Germinal center (tissue), 1 donor: ENCODE data around the gene CTNNA2.

Experiments
- DNase-seq: peaks from one replicate; pipeline ENCODE4 v3.0.0; 2012; ENCODE audit warnings: mixed read lengths, low spot score

Gene CTNNA2

DNA sequence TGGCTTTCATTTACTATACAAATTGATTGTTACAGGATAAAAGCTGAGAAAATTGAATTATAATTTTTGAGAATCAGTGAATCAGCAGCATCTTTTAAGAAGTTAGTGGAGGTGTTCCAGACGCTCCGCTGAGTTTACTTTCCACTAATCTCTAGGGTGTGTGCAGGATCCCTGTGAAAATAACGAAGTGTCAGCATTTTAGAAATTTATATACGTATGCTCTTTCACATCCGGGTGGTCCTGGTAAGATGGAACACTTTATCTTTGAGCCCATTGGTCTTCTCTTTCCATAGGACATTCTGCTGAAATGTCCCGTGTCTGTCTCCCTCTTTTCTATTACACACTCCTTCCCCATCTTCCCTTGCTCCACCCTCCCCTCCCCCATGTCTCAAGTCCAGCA, 1060.3 kb downstream of the CTNNA2 start:
- DNase-seq = no peak

DNA sequence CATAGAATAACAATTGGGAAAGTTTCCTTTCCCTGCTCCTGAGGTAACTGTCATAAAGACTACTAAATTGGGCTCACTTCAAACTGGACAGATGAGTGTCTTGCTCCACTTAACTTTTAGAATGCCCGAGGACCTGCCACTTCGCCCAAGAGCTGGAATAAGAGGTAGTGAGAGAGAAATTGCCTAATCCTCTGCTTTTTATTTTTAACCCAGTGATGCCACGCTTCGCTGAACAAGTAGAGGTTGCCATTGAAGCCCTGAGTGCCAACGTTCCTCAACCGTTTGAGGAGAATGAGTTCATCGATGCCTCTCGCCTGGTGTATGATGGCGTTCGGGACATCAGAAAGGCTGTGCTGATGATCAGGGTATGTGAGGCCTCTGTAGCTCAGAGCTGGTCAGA, 1061.1 kb downstream of the CTNNA2 start:
- no peak for DNase-seq

DNA sequence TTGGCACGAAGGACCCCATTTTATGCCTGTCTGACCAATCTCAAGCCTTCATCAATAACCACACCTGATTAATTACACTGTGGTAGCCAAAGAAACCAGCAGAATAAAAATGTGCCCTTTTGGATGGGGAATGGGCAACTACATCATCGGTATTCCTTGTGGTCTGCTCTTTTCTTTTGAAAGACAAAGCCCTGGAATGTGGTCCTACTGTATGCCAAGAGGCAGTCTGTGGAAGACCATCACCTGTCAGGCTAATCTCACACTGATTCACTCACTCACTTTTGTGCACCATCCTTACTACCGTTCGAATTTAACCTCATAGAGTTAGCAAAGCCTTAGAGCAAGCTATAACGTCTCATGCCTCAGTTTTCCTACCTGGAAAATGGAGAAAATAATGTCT, 1066.9 kb downstream of the CTNNA2 start:
- no peak for DNase-seq

DNA sequence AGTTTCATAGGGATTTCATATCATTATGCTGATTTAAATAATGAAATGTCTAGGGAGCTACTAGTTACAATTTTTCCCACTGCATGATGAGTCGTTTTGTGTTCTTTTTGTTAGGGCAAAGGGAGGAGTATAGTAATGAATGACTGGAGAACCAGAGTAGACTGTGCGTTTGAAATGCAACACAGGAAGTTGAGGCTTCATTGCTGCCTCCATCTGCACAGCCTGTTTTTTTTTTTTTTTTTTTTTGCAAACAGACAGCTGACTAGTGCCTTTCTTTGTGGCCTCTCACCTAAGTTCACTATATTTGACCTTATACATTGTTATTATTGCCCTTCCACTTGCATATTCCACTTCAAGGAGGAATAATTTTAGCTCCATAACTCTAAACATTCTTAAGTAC, 1078.4 kb downstream of the CTNNA2 start:
- no peak for DNase-seq

DNA sequence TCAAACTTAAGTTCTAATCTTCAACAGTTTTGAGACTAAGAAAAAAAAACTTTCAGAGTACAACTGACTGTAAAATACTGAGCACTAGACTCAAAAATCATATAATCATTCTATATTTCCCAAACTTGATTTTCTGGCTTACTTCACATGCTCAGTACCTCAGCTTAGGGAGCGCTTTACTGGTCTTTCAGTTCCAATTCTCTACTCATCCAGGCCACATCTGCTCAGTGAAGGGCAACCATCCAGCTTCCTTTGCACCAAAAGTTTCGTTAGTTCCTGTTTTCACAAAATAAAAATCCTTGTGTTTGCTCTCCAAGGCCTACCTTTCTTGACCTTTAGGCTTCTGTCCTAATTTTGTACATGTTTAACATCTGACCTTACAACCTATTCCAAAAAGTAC, 1079.3 kb downstream of the CTNNA2 start:
- DNase-seq = no peak

GRCh38 chr2:80610108-80610507, 1097.3 kb downstream of the CTNNA2 start:
- DNase-seq = no peak

GRCh38 chr2:80621656-80622055, 1108.8 kb downstream of the CTNNA2 start:
- DNase-seq = no peak

DNA sequence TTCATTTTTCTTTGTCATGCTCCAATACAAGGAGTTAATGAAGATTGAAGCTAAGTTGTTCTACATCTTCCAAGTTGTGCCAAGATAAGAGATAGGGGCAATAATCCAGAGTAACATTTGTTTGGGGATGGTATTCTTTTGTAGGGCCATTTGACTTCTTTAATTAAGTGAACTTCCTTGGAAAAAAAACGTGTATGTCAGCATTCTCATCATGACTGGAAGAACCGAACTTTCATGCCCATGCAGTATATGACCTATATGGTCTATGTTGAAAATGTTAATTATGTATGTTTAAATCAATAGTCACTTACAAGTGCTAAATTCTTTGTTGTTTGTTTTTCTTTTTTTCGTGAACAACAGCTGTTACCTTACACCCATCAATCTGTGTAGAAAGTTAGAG, 1111.2 kb downstream of the CTNNA2 start:
- no peak for DNase-seq

- no peak for DNase-seq
These were observed 1121.7 kb downstream of the CTNNA2 start for GRCh38 chr2:80634590-80634989.

DNA sequence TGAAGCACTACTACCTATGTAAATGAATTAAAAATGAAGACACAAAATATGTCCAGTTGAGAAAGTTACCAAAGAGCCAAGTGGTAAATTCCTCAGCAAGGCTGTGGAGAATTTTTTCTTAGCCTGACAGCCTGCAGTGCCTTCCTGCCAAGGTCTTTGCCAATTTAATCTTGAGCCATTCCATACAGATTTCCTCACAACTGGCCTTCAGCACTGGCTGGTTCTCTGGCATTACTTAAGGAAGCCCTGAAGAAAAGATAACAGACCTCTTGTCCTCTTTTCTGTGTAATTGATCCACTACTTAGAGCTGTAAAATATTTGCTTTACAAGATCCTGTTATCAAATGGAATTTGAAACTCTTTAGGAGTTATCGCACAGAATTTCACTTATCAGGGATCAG, 1125.9 kb downstream of the CTNNA2 start:
- no peak for DNase-seq

- no peak for DNase-seq
These were observed 1129.6 kb downstream of the CTNNA2 start for GRCh38 chr2:80642465-80642864.

- DNase-seq = no peak
These were observed 1130.7 kb downstream of the CTNNA2 start for GRCh38 chr2:80643598-80643997.

GRCh38 chr2:80651435-80651834, 1138.6 kb downstream of the CTNNA2 start:
- DNase-seq = no peak

GRCh38 chr2:80655265-80655664, 1142.4 kb downstream of the CTNNA2 start:
- DNase-seq = no peak

DNA sequence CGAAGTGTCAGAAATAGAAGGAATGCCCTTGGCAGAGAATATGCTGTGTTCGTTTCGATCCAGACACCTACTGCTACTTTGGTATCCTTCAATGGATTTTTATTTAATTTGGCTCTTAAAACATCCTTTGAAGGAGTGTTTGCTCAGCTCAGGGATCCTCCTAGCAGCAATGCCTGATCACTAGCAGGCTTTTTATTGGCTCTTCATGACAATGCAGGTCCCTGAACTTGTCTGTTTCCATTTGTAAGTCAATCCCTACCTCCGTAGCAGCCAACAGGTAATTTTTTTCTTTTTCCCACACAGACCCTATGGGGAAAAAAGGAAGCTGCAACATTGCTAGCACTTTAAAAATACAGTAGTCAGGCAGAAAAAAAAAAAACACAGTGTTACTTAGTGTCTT, 1157.9 kb downstream of the CTNNA2 start:
- no peak for DNase-seq

DNA sequence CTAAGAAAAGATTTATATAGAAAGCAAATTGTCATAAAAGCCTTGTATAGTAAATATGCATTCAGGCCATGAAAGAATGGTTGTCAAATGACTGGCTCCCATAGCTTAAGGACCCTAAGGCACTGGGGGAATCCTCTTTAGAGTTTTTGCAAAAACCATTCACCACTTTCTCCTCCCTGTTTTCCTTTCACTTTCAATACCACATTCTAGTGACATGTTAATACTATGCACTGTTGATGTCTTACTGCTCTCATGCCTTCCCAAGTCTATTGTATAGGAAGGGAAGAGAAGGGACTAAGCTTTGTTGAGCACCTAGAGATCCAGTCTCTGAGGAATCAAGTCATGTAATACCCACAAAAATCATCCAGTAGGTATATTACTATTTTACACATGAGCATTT, 1174.7 kb downstream of the CTNNA2 start:
- no peak for DNase-seq

- no peak for DNase-seq
These were observed 1176.3 kb downstream of the CTNNA2 start for GRCh38 chr2:80689106-80689505.
